ENCODE measurements around the gene SFN. TPM values are rescaled to one million over a fixed set of nuclear protein-coding genes. Genes with fewer than 3 reads are reported as not detected.

SFN gene
- total and polyA plus RNA-seq, 2 donors (not counting 3 experiments of a cell fraction or from before 2014, with no cell fraction given) = 0.08 to 0.33 TPM

Small RNA genes lying within 50 kb of the gene (small RNA-seq; reads per million reads assigned to genes)
- gene RN7SL165P (ENCODE audit: insufficient read depth, insufficient read length, low read depth, low replicate concordance) = not detected

Other genes starting within 250 kb of the SFN start
- gene ARID1A, start 167.1 kb upstream of the SFN start, total RNA-seq = 67.0 and 77.2 TPM in 2 replicates
- 36.9 and 39.0 TPM in 2 replicates for gene ARID1A, start 167.1 kb upstream of the SFN start, polyA plus RNA-seq
- gene PIGV, start 75.2 kb upstream of the SFN start, total RNA-seq = 6.0 and 7.5 TPM in 2 replicates
- 11.9 and 13.3 TPM in 2 replicates for gene PIGV, start 75.2 kb upstream of the SFN start, polyA plus RNA-seq
- 24.0 and 25.2 TPM in 2 replicates for gene ZDHHC18, start 36.5 kb upstream of the SFN start, total RNA-seq
- 47.3 and 48.2 TPM in 2 replicates for gene ZDHHC18, start 36.5 kb upstream of the SFN start, polyA plus RNA-seq
- 36.7 and 37.4 TPM in 2 replicates for gene GPN2, start 27.1 kb downstream of the SFN start, total RNA-seq
- gene GPN2, start 27.1 kb downstream of the SFN start, polyA plus RNA-seq = 21.9 and 44.8 TPM in 2 replicates
- 14.8 and 17.7 TPM in 2 replicates for gene GPATCH3, start 37.3 kb downstream of the SFN start, total RNA-seq
- 10.3 and 12.1 TPM in 2 replicates for gene GPATCH3, start 37.3 kb downstream of the SFN start, polyA plus RNA-seq
- not detected in 2 replicates for gene NR0B2, start 50.8 kb downstream of the SFN start, total RNA-seq
- not detected in 2 replicates for gene NR0B2, start 50.8 kb downstream of the SFN start, polyA plus RNA-seq
- 95.0 and 102 TPM in 2 replicates for gene NUDC, start 58.6 kb downstream of the SFN start, total RNA-seq
- 29.3 and 42.5 TPM in 2 replicates for gene NUDC, start 58.6 kb downstream of the SFN start, polyA plus RNA-seq
- gene KDF1, start 97.3 kb downstream of the SFN start, total RNA-seq = not detected in 2 replicates
- 0.05 TPM in 1 of 2 replicates, not detected in the other for gene KDF1, start 97.3 kb downstream of the SFN start, polyA plus RNA-seq
- gene TRNP1, start 130.5 kb downstream of the SFN start, total RNA-seq = 5.9 and 10.3 TPM in 2 replicates
- gene TRNP1, start 130.5 kb downstream of the SFN start, polyA plus RNA-seq = 14.6 and 20.5 TPM in 2 replicates
- 0.73 and 0.88 TPM in 2 replicates for gene TENT5B, start 149.7 kb downstream of the SFN start, total RNA-seq
- 0.86 and 0.99 TPM in 2 replicates for gene TENT5B, start 149.7 kb downstream of the SFN start, polyA plus RNA-seq